ENCODE measurements around the gene ADRB1. TPM values are rescaled to one million over a fixed set of nuclear protein-coding genes. Genes with fewer than 3 reads are reported as not detected.

ADRB1 gene
- total and polyA plus RNA-seq, 2 donors (not counting 3 experiments of a cell fraction or from before 2014, with no cell fraction given), result 0.23 to 0.97 TPM

- FAIRE-seq, result no peak
Observed at GRCh38 chr10:114044247-114045135, 825 bp downstream of the ADRB1 start.

GRCh38 chr10:114045136-114046086, 1.7 kb downstream of the ADRB1 start:
- peaks cover 4% of the 10 kb centered on the region for H3K4me1 ChIP-seq (ENCODE audit: control insufficient read depth, extremely low read depth, insufficient read depth, low read length)
- FAIRE-seq, result no peak
- peak overlapping the region; percentile 72 for H2AFZ ChIP-seq (ENCODE audit: low read depth, low read length)
- ChIA-PET POLR2A (no interaction called here), CTCF (interaction anchor here (1.0 to 1.2 kb wide), 2 partner anchors 28 to 57 kb away, joined by 4 to 7 read pairs; no protein-coding TSS in a partner anchor)
- H3K4me3 ChIP-seq (replicated peaks in 1 of 3; ENCODE audit: insufficient read depth in 1 of 3, low read depth in 1 of 3, low read length in 3 of 3), result peak overlapping the region in 2 of 3 experiments; percentile 8 to 10
- H3K27me3 ChIP-seq (ENCODE audit: control insufficient read depth in 2 of 2, insufficient read depth in 2 of 2, low read length in 2 of 2), result peaks cover 9 to 11% of the 10 kb centered on the region in 2 experiments
- no peaks in the 10 kb centered on the region for H3K9me3 ChIP-seq (replicated peaks; ENCODE audit: control insufficient read depth, insufficient read depth, low read length)
- peak; percentile 22 for DNase-seq (ENCODE audit: low read depth, low spot score)
- peak; percentile 2 for TF ChIP-seq EZH2 (IDR thresholded peaks at IDR 0.05; ENCODE audit: borderline replicate concordance, low read depth, low read length, severe bottlenecking)
- TF ChIP-seq CTCF (IDR thresholded peaks at IDR 0.05; ENCODE audit: extremely low read depth in 1 of 2, insufficient read depth in 1 of 2, low read depth in 1 of 2, low read length in 2 of 2), result no peak
- no peak for TF ChIP-seq GATA2 (IDR thresholded peaks at IDR 0.05; ENCODE audit: insufficient read depth, insufficient read length, low read depth, low read length)
- TF ChIP-seq POLR2AphosphoS5 (IDR thresholded peaks at IDR 0.05; ENCODE audit: insufficient read depth, low read depth, low read length), result no peak
- H3K9ac ChIP-seq (replicated peaks; ENCODE audit: extremely low read depth, insufficient read depth, low read length), result no peak overlapping the region
- no peaks in the 10 kb centered on the region for H3K9me1 ChIP-seq (replicated peaks; ENCODE audit: control insufficient read depth, extremely low read depth, insufficient read depth, low read length)
- no peaks in the 10 kb centered on the region for H3K36me3 ChIP-seq (ENCODE audit: control insufficient read depth in 2 of 2, extremely low read depth in 1 of 2, insufficient read depth in 2 of 2, low read length in 2 of 2)
- BruUV-seq (replicated peaks), result TSS peak; percentile 41
- no peak overlapping the region for H3K27ac ChIP-seq (ENCODE audit: insufficient read depth, low read depth, low read length)
- H3K4me2 ChIP-seq (ENCODE audit: insufficient read depth, low read length), result peak overlapping the region; percentile 9
- no peaks in the 10 kb centered on the region for H3K79me2 ChIP-seq (ENCODE audit: control insufficient read depth, insufficient read depth, low read length)
- H4K20me1 ChIP-seq (replicated peaks; ENCODE audit: control insufficient read depth, extremely low read depth, insufficient read depth, low read length), result no peaks in the 10 kb centered on the region
- intact Hi-C loops (cut with micrococcal nuclease), result loop anchor here (1.0 to 2.0 kb wide), 2 partner anchors 24 to 55 kb away; no protein-coding TSS in a partner anchor
- dilution Hi-C loops (cut with MboI; ENCODE audit: extremely low pct_ligation_motif_present, low sequenced_read_pairs), result no loop called here

More at GRCh38 chr10:114044247-114045135, 825 bp downstream of the ADRB1 start:
- dilution Hi-C loops (cut with MboI; ENCODE audit: extremely low pct_ligation_motif_present, low sequenced_read_pairs), result no loop called here
- H3K4me3 ChIP-seq (replicated peaks in 1 of 3; ENCODE audit: insufficient read depth in 1 of 3, low read depth in 1 of 3, low read length in 3 of 3), result peak overlapping the region; percentile 16 to 38 (median 23)
- peak overlapping the region; percentile 40 for H3K4me2 ChIP-seq (ENCODE audit: insufficient read depth, low read length)
- no peak overlapping the region for H3K27ac ChIP-seq (ENCODE audit: insufficient read depth, low read depth, low read length)
- no peaks in the 10 kb centered on the region for H3K9me1 ChIP-seq (replicated peaks; ENCODE audit: control insufficient read depth, extremely low read depth, insufficient read depth, low read length)
- TF ChIP-seq EZH2 (IDR thresholded peaks at IDR 0.05; ENCODE audit: borderline replicate concordance, low read depth, low read length, severe bottlenecking), result peak; percentile 87
- no peak for TF ChIP-seq MAX (IDR thresholded peaks at IDR 0.05; ENCODE audit: insufficient read depth, insufficient read length)
- no peaks in the 10 kb centered on the region for H3K36me3 ChIP-seq (ENCODE audit: control insufficient read depth in 2 of 2, extremely low read depth in 1 of 2, insufficient read depth in 2 of 2, low read length in 2 of 2)
- H4K20me1 ChIP-seq (replicated peaks; ENCODE audit: control insufficient read depth, extremely low read depth, insufficient read depth, low read length), result no peaks in the 10 kb centered on the region
- H3K9me3 ChIP-seq (replicated peaks; ENCODE audit: control insufficient read depth, insufficient read depth, low read length), result no peaks in the 10 kb centered on the region
- peaks cover 4% of the 10 kb centered on the region for H3K4me1 ChIP-seq (ENCODE audit: control insufficient read depth, extremely low read depth, insufficient read depth, low read length)
- intact Hi-C loops (cut with micrococcal nuclease), result loop anchor here (1.0 to 5.0 kb wide), 5 partner anchors 25 to 337 kb away; no protein-coding TSS in a partner anchor
- no peak overlapping the region for H3K9ac ChIP-seq (replicated peaks; ENCODE audit: extremely low read depth, insufficient read depth, low read length)
- peak overlapping the region; percentile 72 for H2AFZ ChIP-seq (ENCODE audit: low read depth, low read length)
- H3K27me3 ChIP-seq (ENCODE audit: control insufficient read depth in 2 of 2, insufficient read depth in 2 of 2, low read length in 2 of 2), result peaks cover 9 to 11% of the 10 kb centered on the region in 2 experiments
- no TSS peak for BruUV-seq (replicated peaks)
- ChIA-PET POLR2A (no interaction called here), CTCF (interaction anchor here (1.0 kb wide), 1 partner anchor 11 kb away, joined by 3 read pairs; no protein-coding TSS in a partner anchor)
- DNase-seq (ENCODE audit: low read depth, low spot score), result peak; percentile 10
- H3K79me2 ChIP-seq (ENCODE audit: control insufficient read depth, insufficient read depth, low read length), result no peaks in the 10 kb centered on the region

Data from endothelial cell of umbilical vein (primary cell).